Psoas muscle (tissue), 8 donors: Measurements from ENCODE around the gene PBX1. TPM values are rescaled to one million over a fixed set of nuclear protein-coding genes. Genes with fewer than 3 reads are reported as not detected.

ENCODE experiments used
- ATAC-seq, 4 donors: fragments of 200-7000 bp; cut with Tn5 transposase; one replicate each; pipeline ENCODE4 v1.9.1; 2020; ENCODE audit warnings: moderate library complexity in 3 of 4, mild to moderate bottlenecking in 2 of 4
- DNase-seq, 2 donors: peaks; one replicate each; pipeline ENCODE4 v3.0.0-alpha.2; 2020
- H3K27ac ChIP-seq: fragments of 200-600 bp; one replicate; pipeline ENCODE4 v1.8.0; 2022
- H3K27me3 ChIP-seq, 3 donors: fragments of 200-600 bp in 1 of 3; one replicate each; pipeline versions ENCODE4 v1.6.1 to v1.8.0; 2013 to 2022; ENCODE audit warnings: low read length in 2 of 3, mild to moderate bottlenecking in 2 of 3, moderate library complexity in 1 of 3; ENCODE audit not compliant: insufficient read depth in 3 of 3
- H3K36me3 ChIP-seq, 2 donors: fragments of 200-600 bp in 1 of 2; one replicate each; pipeline versions ENCODE4 v1.6.1 to v1.8.0; 2013 to 2022; ENCODE audit warnings: low read depth in 1 of 2, mild to moderate bottlenecking in 1 of 2, moderate library complexity in 1 of 2; ENCODE audit not compliant: insufficient read depth in 1 of 2
- H3K4me1 ChIP-seq: fragments of 200-600 bp; one replicate; pipeline ENCODE4 v1.8.0; 2022
- H3K4me3 ChIP-seq: fragments of 200-600 bp; one replicate; pipeline ENCODE4 v1.8.0; 2022; ENCODE audit warnings: mild to moderate bottlenecking
- H3K9me3 ChIP-seq: fragments of 200-600 bp; one replicate; pipeline ENCODE4 v1.8.0; 2022
- WGBS, 3 donors: extraction: QIAGEN DNeasy Blood & Tissue Kit; methylation state at CpG; one replicate each; pipeline versions ENCODE4 v1.1.6 to v1.1.7; 2013; 5-methylcytosine and 5-hydroxymethylcytosine counted together
- intact Hi-C, 2 donors: fragments of 100-400 bp; cut with DNase I; formaldehyde crosslinking; loops; one replicate each; pipeline versions ENCODE4 v1.11.0 to v1.14.2; 2022
- polyA plus RNA-seq, 3 donors: library from polyadenylated mRNA; stranded (reverse); fragments of 200-250 nt; gene quantifications; one replicate each; pipeline ENCODE4 v1.2.3, GENCODE V29; 2013
- total RNA-seq, 4 donors: library from RNA; stranded (reverse); fragmentation: NEBNext Ultra II Directional in 2 of 4; extraction: Animal tissue kit (Norgen Biotek cat#: 25700) in 2 of 4; gene quantifications; one replicate each; pipeline versions ENCODE4 v1.2.1 to v1.2.4, GENCODE V29; 2021 to 2023
- TF ChIP-seq, protein P1 (sequence below): fragments of 200-600 bp; IDR thresholded peaks from one replicate; pipeline ENCODE4 v1.8.0; 2022; ENCODE audit warnings: antibody characterized with exemption
- donor health status: healthy with polysubstance abuse.
- donor health status: DM: no; HTN: no; CAD: no; lungs with moderate emphysema.
- donor health status: Bipolar disorder and iron deficiency.
- donor health status: healthy.
- donor health status: DM: yes; HTN: yes; CAD: no.
- donor health status: DM: no; HTN: no; CAD: no.
- donor health status: DM: no; HTN: no; CAD: no.
- donor health status: DM: yes; HTN: yes; CAD: no.

The PBX1 gene
- total and polyA plus RNA-seq, 7 donors, result 10.6 to 69.9 (median 59.3) TPM

DNA sequence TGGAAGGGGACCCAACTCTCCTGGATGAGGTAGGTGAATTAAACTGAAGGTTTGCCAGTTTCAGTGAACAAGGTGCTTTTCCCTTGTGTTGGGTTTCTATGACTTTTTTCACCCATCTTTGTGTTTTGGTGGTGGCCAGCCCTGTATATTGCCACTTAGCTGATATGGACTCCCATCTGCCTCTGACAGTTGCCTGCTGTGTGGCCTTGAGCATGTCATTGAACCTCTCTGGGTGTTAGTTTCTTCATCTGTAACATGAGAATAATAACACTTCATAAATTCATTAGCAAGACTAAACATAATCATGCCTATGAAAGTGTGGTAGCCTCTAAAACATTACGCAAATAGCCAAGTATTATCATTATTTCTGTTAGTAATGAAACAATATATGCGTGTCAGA is 141.7 kb downstream of the PBX1 start:
- TF ChIP-seq, protein P1, sequence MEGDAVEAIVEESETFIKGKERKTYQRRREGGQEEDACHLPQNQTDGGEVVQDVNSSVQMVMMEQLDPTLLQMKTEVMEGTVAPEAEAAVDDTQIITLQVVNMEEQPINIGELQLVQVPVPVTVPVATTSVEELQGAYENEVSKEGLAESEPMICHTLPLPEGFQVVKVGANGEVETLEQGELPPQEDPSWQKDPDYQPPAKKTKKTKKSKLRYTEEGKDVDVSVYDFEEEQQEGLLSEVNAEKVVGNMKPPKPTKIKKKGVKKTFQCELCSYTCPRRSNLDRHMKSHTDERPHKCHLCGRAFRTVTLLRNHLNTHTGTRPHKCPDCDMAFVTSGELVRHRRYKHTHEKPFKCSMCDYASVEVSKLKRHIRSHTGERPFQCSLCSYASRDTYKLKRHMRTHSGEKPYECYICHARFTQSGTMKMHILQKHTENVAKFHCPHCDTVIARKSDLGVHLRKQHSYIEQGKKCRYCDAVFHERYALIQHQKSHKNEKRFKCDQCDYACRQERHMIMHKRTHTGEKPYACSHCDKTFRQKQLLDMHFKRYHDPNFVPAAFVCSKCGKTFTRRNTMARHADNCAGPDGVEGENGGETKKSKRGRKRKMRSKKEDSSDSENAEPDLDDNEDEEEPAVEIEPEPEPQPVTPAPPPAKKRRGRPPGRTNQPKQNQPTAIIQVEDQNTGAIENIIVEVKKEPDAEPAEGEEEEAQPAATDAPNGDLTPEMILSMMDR, result no peak
- intact Hi-C loops, result no loop called here

DNA sequence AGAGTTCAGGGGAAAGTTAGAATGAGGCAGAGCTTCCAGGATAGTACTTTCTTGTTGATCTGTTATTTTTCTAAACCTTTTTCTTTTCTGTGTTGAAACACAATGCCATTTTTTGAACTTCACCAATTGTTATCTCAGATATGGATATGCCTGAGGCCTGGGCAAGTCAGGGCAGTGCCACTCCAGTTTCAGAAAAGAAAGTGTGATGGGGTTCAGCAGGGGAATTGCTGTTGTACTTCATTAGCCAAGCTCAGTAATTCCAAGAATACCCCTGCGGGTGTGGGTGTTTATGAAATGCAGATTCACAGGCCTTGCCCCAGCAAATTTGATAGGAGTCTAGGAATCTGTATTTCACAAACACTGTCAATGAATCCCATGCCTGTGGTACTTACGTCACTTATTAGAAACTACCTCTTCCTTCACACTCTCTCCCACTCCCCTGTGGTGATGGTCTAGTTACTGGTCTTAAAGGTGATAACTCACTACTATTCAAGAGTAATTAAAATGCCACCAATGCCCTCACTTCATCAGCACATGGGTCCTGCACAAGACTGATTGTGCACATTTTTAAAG is 142.3 kb downstream of the PBX1 start:
- Histone ChIP-seq H3K9me3 (no peaks in the 10 kb centered on the region), H3K36me3 (no peaks in the 10 kb centered on the region), H3K27me3 (no peaks in the 10 kb centered on the region), H3K4me1 (peaks cover 43% of the 10 kb centered on the region), H3K27ac (peak overlapping the region; percentile 69), H3K4me3 (peak overlapping the region; percentile 40)
- TF ChIP-seq, protein P1, result no peak
- WGBS, 3 donors, result 38 to 72% (median 42%) methylated on average over 2 of the region's 2 CpGs
- intact Hi-C loops, result no loop called here
- ATAC-seq, result peak; percentile 39 to 61 (median 46)
- DNase-seq, result no peak

More for the DNA sequence above, 141.7 kb downstream of the PBX1 start:
- peak in 2 of 4 donors; percentile 42 to 60 for ATAC-seq
- peaks cover 0 to 2% of the 10 kb centered on the region in 2 donors for H3K36me3 ChIP-seq
- H3K4me1 ChIP-seq, result peaks cover 39% of the 10 kb centered on the region
- WGBS, 3 donors, result 95 to 99% (median 97%) methylated on average over 2 of the region's 2 CpGs
- peak overlapping the region; percentile 69 for H3K27ac ChIP-seq
- no peak for DNase-seq
- H3K4me3 ChIP-seq, result peak overlapping the region; percentile 40
- H3K9me3 ChIP-seq, result no peaks in the 10 kb centered on the region
- H3K27me3 ChIP-seq, result no peaks in the 10 kb centered on the region

DNA sequence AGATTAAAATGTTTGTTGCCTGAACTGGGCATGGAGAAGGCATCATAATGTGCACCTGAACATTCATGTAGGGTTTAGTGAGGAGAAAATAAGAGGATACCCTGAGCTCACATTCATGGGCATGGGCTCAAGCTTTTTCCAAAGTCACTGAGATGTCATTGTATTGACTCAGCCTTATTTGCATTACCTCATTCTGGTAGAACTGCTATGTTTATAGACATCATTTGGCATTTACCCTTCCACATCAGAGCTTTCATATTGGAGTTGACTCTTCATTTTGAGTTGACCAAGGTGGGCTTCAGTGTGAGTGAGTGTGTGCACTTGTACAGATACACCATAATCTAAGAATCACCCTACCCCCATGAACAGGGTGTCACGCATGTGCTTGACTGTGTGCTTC is 143.2 kb downstream of the PBX1 start:
- Histone ChIP-seq H3K27ac (peak overlapping the region; percentile 69), H3K36me3 (no peaks in the 10 kb centered on the region), H3K4me1 (peaks cover 51% of the 10 kb centered on the region), H3K4me3 (peak overlapping the region; percentile 40), H3K9me3 (no peaks in the 10 kb centered on the region), H3K27me3 (no peaks in the 10 kb centered on the region)
- 97 to 100% (median 97%) methylated on average over 1 of the region's 1 CpG for WGBS, 3 donors
- ATAC-seq (peak; percentile 31 to 46 (median 40)), DNase-seq (no peak)
- TF ChIP-seq, protein P1, result no peak
- intact Hi-C loops, result no loop called here

DNA sequence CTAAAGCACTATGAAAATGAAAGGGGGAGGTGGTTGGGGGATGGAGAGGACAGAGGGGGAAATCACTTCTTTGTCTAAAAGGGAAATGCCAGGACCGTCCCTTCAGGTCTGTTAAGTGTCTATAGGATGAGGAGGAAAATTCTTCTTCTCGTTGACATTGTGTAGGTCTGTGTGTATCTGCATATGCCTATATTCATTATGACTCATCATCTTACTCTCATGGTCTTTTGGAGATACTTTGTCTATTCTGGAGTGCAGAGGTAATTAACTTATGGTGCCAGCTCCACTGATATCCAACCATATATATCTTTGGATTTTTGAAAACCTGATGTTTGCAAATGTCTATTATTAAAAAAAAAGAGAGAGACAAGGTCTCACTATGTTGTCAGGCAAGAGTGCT is 143.7 kb downstream of the PBX1 start:
- TF ChIP-seq, protein P1, result no peak
- Histone ChIP-seq H3K4me1 (peaks cover 54% of the 10 kb centered on the region), H3K27me3 (no peaks in the 10 kb centered on the region), H3K4me3 (peak overlapping the region; percentile 22), H3K36me3 (no peaks in the 10 kb centered on the region), H3K9me3 (no peaks in the 10 kb centered on the region), H3K27ac (peak overlapping the region; percentile 69)
- intact Hi-C loops, result no loop called here
- ATAC-seq (no peak), DNase-seq (no peak)
- WGBS, 3 donors, result 83 to 88% (median 85%) methylated on average over 2 of the region's 2 CpGs

DNA sequence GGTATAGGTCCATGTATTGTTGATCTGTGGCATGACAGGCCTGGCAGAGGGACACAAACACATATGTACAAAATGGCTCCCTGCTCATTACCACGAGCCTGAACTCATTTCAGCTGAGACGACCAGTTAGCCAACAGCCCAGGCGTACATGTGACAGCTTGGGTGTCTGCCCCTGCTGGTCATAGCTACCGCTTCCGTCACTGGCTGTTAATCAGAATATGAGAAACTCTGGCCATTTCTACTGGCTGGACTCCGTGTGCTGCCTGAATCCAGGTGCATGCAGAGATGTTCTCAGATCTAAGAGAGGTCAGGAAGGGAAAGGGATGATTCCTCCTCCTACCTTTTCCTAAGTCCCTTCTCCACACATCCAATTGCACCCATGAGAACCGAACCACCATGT is 144.5 kb downstream of the PBX1 start:
- DNase-seq, result peak; percentile 43 to 82
- Histone ChIP-seq H3K4me1 (peaks cover 62% of the 10 kb centered on the region), H3K9me3 (no peaks in the 10 kb centered on the region), H3K4me3 (peak overlapping the region; percentile 22), H3K27me3 (no peaks in the 10 kb centered on the region), H3K27ac (peak overlapping the region; percentile 69), H3K36me3 (no peaks in the 10 kb centered on the region)
- intact Hi-C loops, result no loop called here
- ATAC-seq, result peak; percentile 51 to 62 (median 61)
- WGBS, 3 donors, result 37 to 53% (median 41%) methylated on average over 7 of the region's 7 CpGs
- TF ChIP-seq, protein P1, result no peak
